WI38 (cell line): Measurements from ENCODE around the gene CDC42BPA.

ENCODE experiments used
- H3K4me3 ChIP-seq: 2 replicates; pipeline ENCODE4 v1.5.1; 2011; ENCODE audit warnings: low read depth, mild to moderate bottlenecking, control low read depth, low read length
- CTCF ChIP-seq: IDR thresholded peaks from 2 replicates; pipeline ENCODE4 v1.5.1; 2012; ENCODE audit warnings: low read depth, mild to moderate bottlenecking, control low read depth, low read length

CDC42BPA gene, protein sequence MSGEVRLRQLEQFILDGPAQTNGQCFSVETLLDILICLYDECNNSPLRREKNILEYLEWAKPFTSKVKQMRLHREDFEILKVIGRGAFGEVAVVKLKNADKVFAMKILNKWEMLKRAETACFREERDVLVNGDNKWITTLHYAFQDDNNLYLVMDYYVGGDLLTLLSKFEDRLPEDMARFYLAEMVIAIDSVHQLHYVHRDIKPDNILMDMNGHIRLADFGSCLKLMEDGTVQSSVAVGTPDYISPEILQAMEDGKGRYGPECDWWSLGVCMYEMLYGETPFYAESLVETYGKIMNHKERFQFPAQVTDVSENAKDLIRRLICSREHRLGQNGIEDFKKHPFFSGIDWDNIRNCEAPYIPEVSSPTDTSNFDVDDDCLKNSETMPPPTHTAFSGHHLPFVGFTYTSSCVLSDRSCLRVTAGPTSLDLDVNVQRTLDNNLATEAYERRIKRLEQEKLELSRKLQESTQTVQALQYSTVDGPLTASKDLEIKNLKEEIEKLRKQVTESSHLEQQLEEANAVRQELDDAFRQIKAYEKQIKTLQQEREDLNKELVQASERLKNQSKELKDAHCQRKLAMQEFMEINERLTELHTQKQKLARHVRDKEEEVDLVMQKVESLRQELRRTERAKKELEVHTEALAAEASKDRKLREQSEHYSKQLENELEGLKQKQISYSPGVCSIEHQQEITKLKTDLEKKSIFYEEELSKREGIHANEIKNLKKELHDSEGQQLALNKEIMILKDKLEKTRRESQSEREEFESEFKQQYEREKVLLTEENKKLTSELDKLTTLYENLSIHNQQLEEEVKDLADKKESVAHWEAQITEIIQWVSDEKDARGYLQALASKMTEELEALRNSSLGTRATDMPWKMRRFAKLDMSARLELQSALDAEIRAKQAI (N-terminal part only)

DNA sequence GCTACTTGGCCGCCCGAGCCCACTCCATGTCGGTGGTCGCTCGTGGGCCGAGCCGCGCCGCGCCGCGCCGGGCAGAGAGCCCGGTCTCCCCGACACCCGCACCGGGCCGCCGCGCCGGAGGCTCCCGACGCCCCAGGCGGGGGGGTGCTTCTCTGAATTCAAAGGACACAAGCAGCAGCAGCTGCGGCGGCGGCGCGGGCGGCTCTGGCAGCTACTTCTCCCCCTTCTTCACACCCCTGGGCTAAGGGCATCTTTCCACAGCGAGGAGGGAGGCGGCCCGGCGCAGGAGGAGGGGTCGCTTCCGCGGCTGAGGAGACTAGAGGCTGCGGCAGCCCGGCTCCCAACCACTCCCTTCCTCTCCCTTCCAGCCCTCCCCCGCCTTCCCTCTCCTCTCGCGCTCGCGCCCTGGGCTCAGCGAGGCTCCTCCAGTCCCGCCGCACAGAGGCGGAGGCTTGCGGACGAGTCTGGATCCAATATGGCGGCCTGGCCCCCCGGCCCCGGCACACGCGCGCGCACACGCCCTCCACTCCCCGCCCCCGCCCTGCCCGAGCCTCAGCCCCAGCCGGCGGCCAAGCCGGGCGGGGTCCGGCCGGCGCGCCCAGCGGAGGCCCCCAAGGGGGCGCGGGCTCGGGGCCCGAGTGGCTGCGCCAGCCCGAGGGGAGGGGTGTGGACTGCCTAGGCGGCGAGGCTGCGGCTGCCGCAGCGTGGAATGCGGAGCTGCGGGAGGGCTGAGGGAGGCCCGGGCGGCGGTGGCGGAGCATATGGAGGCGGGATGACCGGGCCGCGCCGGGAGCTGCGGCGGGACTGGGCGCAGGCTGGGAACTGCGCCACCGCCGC lies at the start of gene CDC42BPA:
CDC42BPA (minus strand) TSS at position 477 of the 837 bp plus-strand sequence. CDS start 1,310 bp downstream, outside the sequence.
- peak within 1 kb of the TSS; percentile 91 for H3K4me3 ChIP-seq
- no peak for TF ChIP-seq CTCF

GRCh38 chr1:227368009-227368408 lies 49.7 kb upstream of the CDC42BPA start:
- no peak overlapping the region for H3K4me3 ChIP-seq
- no peak for TF ChIP-seq CTCF

- H3K4me3 ChIP-seq, result no peak overlapping the region
- TF ChIP-seq CTCF, result no peak
Measured at GRCh38 chr1:227365473-227366431, 47.5 kb upstream of the CDC42BPA start.

GRCh38 chr1:227364657-227365056 lies 46.4 kb upstream of the CDC42BPA start:
- H3K4me3 ChIP-seq, result no peak overlapping the region
- TF ChIP-seq CTCF, result no peak

DNA sequence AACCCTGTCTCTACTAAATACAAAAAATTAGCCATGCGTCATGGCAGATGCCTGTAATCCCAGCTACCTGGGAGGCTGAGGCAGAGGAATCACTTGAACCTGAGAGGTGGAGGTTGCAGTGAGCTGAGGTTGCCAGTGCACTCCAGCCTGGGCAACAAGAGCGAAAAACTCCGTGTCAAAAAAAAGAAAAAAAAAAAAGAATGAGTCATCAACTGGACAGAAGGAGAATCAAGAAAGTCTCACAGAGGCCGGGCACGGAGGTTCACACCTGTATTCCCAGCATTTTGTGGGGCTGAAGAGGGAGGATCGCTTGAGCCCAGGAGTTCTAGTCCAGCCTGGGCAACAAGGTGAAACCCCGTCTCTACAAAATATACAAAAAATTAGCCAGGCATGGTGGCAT lies 45.5 kb upstream of the CDC42BPA start:
- TF ChIP-seq CTCF, result no peak
- H3K4me3 ChIP-seq, result no peak overlapping the region

DNA sequence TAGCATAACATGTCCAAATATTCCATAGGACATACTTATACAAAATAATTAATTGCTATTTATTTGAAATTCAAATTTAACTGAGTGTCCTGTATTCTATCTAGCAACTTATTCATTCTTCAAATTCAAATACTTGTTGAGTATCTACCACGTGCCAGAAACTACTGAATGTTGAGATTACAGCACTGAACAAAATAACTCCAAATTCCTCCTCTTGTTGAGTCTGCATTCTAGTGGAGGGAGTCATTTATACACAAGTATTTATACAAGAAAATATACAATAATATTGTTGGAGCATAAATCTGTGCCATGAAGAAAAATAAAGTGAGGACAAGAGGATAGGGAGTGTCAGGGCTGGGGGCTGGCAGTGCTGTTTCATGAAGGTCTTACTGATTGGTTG lies 43.7 kb upstream of the CDC42BPA start:
- no peak for TF ChIP-seq CTCF
- H3K4me3 ChIP-seq, result no peak overlapping the region
